Epithelial cell of proximal tubule (primary cell): ENCODE data around the gene IMPG2. TPM values are rescaled to one million over a fixed set of nuclear protein-coding genes. Genes with fewer than 3 reads are reported as not detected.
"Not testable (repeated sequence)": the region's sequence is repeated elsewhere in the genome, so short reads cannot be mapped to it uniquely, and the experiment has no call there.

Experiments used
- DNase-seq: peaks from one replicate; pipeline ENCODE4 v3.0.0-alpha.2; 2011; ENCODE audit warnings: low read depth
- H3K4me3 ChIP-seq: 2 replicates; pipeline ENCODE4 v1.5.1; 2011; ENCODE audit warnings: low read depth, mild to moderate bottlenecking, low read length
- total RNA-seq: library from RNA; depleted of rRNA; stranded (reverse); fragments of >200 nt; gene quantifications from 2 replicates; pipeline ENCODE4 v1.2.3, GENCODE V29; 2015
- TF ChIP-seq, protein P1 (sequence below): conservative IDR thresholded peaks from 2 replicates; pipeline ENCODE4 v1.5.1; 2012; ENCODE audit warnings: low read depth, mild to moderate bottlenecking, low read length

The IMPG2 gene
- total RNA-seq, 1 donor from 2014 or later = under 0.01 TPM

DNA sequence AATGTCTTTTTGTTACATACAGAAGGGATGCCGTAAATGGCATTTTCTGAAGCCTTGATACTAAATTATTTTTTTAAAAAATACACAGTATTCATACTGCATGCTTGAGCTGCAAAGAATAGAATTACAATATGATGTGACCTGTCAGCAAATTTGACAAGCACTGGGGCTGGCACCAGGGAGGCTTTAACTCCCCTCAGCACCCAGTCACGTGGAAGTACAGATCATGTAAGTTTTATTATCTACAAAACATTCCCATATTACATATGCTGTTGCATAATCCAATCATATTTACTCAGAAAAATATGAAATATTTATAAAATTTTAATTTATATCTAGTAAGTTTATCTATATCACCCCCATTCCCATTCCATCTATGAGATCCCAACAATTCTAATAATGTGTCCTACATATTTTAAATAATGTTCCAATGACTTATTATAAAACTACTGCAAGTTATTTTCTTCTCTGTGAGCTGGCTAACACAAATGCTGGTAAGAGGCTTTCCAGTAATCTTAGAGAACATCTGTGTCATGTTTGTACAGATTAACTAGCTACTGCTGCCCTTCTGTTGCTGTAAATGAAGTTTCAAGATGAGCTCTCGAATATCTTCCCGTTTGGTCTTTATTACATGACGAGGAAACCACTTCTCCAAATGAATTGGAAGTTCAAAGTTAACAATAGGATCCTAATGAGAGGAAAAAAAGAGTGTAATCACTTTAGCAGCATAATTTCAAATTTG lies 5.2 kb upstream of the IMPG2 start:
- DNase-seq = no peak
- no peak overlapping the region for H3K4me3 ChIP-seq
- TF ChIP-seq, protein P1, sequence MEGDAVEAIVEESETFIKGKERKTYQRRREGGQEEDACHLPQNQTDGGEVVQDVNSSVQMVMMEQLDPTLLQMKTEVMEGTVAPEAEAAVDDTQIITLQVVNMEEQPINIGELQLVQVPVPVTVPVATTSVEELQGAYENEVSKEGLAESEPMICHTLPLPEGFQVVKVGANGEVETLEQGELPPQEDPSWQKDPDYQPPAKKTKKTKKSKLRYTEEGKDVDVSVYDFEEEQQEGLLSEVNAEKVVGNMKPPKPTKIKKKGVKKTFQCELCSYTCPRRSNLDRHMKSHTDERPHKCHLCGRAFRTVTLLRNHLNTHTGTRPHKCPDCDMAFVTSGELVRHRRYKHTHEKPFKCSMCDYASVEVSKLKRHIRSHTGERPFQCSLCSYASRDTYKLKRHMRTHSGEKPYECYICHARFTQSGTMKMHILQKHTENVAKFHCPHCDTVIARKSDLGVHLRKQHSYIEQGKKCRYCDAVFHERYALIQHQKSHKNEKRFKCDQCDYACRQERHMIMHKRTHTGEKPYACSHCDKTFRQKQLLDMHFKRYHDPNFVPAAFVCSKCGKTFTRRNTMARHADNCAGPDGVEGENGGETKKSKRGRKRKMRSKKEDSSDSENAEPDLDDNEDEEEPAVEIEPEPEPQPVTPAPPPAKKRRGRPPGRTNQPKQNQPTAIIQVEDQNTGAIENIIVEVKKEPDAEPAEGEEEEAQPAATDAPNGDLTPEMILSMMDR = no peak

DNA sequence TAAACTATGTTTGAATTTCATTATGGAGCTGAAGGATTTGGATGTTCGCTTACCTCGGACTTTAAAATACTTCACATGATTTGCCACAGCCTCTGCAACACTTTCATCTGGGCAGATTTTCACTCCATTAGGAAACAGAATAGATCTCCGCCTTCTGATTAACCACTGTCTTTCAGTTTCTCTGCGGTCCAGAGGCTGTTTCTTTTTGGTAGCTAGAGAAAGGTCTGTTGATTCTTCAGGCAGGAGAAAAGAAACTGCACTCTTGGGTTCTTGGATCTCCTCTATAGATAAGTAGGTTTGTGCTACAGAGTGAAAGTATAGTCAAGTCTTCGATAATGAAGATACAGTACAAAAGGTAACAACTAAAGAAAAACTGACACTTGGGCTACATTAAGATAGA lies 844 bp downstream of the IMPG2 start:
- TF ChIP-seq, protein P1 = no peak
- H3K4me3 ChIP-seq = no peak overlapping the region
- DNase-seq = no peak

DNA sequence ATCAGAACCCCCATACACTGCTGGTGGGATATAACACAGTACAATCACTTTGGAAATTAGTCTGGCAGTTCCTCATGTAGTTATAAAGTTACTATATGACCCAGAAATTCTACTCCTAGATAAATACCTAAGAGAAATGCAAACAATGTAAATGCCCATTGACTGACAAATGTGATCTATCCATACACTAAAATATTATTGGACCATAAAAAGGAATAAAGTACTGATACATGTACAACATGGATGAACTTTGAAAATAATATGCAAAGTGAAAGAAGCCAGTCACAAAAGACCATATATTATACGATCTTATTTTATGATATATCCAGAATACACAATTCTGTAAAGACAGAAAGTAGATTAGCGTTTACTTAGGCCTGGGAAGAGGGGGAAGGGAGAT lies 7.8 kb downstream of the IMPG2 start:
- TF ChIP-seq, protein P1 = no peak
- DNase-seq = no peak

DNA sequence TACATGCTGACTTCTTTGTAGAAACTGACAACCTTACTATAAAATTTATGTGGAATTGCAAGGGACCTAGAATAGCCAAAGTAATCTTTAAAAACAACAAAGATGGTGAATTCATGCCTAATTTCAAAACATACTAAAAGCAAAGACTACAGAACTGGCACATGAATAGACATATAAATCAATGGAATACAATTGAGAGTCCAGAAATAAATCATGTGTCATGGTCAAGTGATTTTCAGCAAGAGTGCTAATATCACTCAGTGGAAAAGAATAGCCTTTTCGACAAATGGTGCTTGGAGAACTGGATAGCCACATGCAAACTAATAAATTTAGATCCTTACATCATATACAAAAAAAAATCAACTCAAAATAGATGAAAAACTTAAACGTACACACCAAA lies 8.7 kb downstream of the IMPG2 start:
- H3K4me3 ChIP-seq = no peak overlapping the region
- TF ChIP-seq, protein P1 = no peak
- DNase-seq = no peak

More for the DNA sequence above, 7.8 kb downstream of the IMPG2 start:
- no peak overlapping the region for H3K4me3 ChIP-seq

DNA sequence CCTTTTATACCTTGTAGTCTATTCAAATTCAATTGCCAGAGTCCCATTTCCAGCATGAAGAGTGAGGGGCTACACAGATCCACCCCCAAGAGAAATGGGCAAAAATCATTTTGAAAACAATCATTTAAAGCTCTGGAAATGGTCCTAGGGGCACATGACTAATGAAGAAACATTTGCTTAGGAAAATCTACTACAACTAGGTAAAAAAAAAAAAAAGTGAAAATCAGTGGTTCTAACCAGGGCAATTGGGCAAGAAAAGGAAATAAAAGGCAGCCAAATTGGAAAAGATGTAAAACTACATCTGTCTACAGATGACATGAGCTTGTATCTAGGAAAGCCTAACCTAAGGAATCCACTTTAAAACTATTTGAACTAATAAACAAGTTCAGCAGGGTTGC lies 9.4 kb downstream of the IMPG2 start:
- TF ChIP-seq, protein P1 = no peak
- no peak overlapping the region for H3K4me3 ChIP-seq
- no peak for DNase-seq

- H3K4me3 ChIP-seq, DNase-seq: not testable (repeated sequence)
Measured at GRCh38 chr3:101308147-101308772, 12.1 kb downstream of the IMPG2 start.

GRCh38 chr3:101303836-101304235 lies 16.5 kb downstream of the IMPG2 start:
- no peak for DNase-seq
- no peak overlapping the region for H3K4me3 ChIP-seq
- TF ChIP-seq, protein P1 = no peak
